H9 (cell line): ENCODE results near the gene TBXA2R. TPM values are rescaled to one million over a fixed set of nuclear protein-coding genes. Genes with fewer than 3 reads are reported as not detected.

Source experiments
- DNase-seq: peaks from one replicate; pipeline ENCODE4 v3.0.0-alpha.2; 2017
- H2AFZ ChIP-seq: one replicate; pipeline ENCODE4 v1.6.1; 2013; ENCODE audit warnings: mild to moderate bottlenecking, low read length, control low read depth, moderate library complexity
- H2AK5ac ChIP-seq: 2 replicates; pipeline ENCODE4 v1.6.1; 2013; ENCODE audit warnings: low read length, control low read depth, mixed read lengths; ENCODE audit not compliant: insufficient read length
- H2BK120ac ChIP-seq: one replicate; pipeline ENCODE4 v1.6.1; 2013; ENCODE audit warnings: low read depth, mild to moderate bottlenecking, low read length, control low read depth, inconsistent platforms; ENCODE audit not compliant: poor library complexity, severe bottlenecking
- H2BK12ac ChIP-seq: 2 replicates; pipeline ENCODE4 v1.6.1; 2013; ENCODE audit warnings: low read length, control low read depth, mixed read lengths, low read depth; ENCODE audit not compliant: insufficient read length
- H2BK15ac ChIP-seq: 2 replicates; pipeline ENCODE4 v1.6.1; 2013; ENCODE audit warnings: low read depth, low read length, control low read depth
- H2BK20ac ChIP-seq: one replicate; pipeline ENCODE4 v1.6.1; 2013; ENCODE audit warnings: low read depth, mild to moderate bottlenecking, low read length, control low read depth, inconsistent platforms; ENCODE audit not compliant: poor library complexity, severe bottlenecking
- H2BK5ac ChIP-seq: 2 replicates; pipeline ENCODE4 v1.6.1; 2013; ENCODE audit warnings: low read length, control low read depth, mixed read lengths; ENCODE audit not compliant: insufficient read length
- H3K14ac ChIP-seq: 2 replicates; pipeline ENCODE4 v1.6.1; 2013; ENCODE audit warnings: low read length, control low read depth; ENCODE audit not compliant: insufficient read depth
- H3K18ac ChIP-seq: 2 replicates; pipeline ENCODE4 v1.6.1; 2013; ENCODE audit warnings: low read depth, mild to moderate bottlenecking, mixed read lengths, low read length, control low read depth; ENCODE audit not compliant: insufficient read length
- H3K23ac ChIP-seq: 2 replicates; pipeline ENCODE4 v1.6.1; 2013; ENCODE audit warnings: low read length, control low read depth, mixed read lengths, low read depth; ENCODE audit not compliant: insufficient read length
- H3K23me2 ChIP-seq: 2 replicates; pipeline ENCODE4 v1.6.1; 2013; ENCODE audit warnings: low read depth, mild to moderate bottlenecking, mixed read lengths, low read length, control low read depth; ENCODE audit not compliant: insufficient read length, poor library complexity, severe bottlenecking
- H3K27ac ChIP-seq: 2 replicates; pipeline ENCODE4 v1.5.1; 2013; ENCODE audit warnings: low read length, control low read depth, mixed read lengths, low read depth; ENCODE audit not compliant: insufficient read length
- H3K27me3 ChIP-seq: 2 replicates; pipeline ENCODE4 v1.6.1; 2013; ENCODE audit warnings: low read length, control low read depth, inconsistent platforms; ENCODE audit not compliant: insufficient read depth
- H3K4ac ChIP-seq: 2 replicates; pipeline ENCODE4 v1.6.1; 2013; ENCODE audit warnings: low read depth, mild to moderate bottlenecking, control low read depth, inconsistent platforms, low read length, moderate library complexity
- H3K4me1 ChIP-seq: 2 replicates; pipeline ENCODE4 v1.6.1; 2013; ENCODE audit warnings: low read length, control low read depth, inconsistent platforms; ENCODE audit not compliant: insufficient read depth
- H3K4me2 ChIP-seq: 2 replicates; pipeline ENCODE4 v1.6.1; 2013; ENCODE audit warnings: low read length, control low read depth, mixed read lengths; ENCODE audit not compliant: insufficient read length, insufficient read depth
- H3K56ac ChIP-seq: 2 replicates; pipeline ENCODE4 v1.6.1; 2013; ENCODE audit warnings: low read depth, mild to moderate bottlenecking, mixed read lengths, low read length, control low read depth; ENCODE audit not compliant: insufficient read length
- H3K79me1 ChIP-seq: 2 replicates; pipeline ENCODE4 v1.6.1; 2013; ENCODE audit warnings: low read depth, mild to moderate bottlenecking, moderate library complexity, low read length, control low read depth, inconsistent platforms; ENCODE audit not compliant: insufficient read depth, poor library complexity, severe bottlenecking
- H3K79me2 ChIP-seq: 2 replicates; pipeline ENCODE4 v1.6.1; 2013; ENCODE audit warnings: low read length, control low read depth, inconsistent platforms; ENCODE audit not compliant: insufficient read depth
- H3K9ac ChIP-seq: 2 replicates; pipeline ENCODE4 v1.6.1; 2013; ENCODE audit warnings: low read length, control low read depth, mixed read lengths; ENCODE audit not compliant: insufficient read length; ENCODE audit errors: extremely low read depth
- H3K9me3 ChIP-seq: one replicate; pipeline ENCODE4 v1.6.1; 2013; ENCODE audit warnings: low read depth, low read length, inconsistent platforms; ENCODE audit not compliant: control insufficient read depth
- H3T11ph ChIP-seq: one replicate; pipeline ENCODE4 v1.6.1; 2013; ENCODE audit warnings: mild to moderate bottlenecking, low read length, control low read depth, inconsistent platforms
- H4K20me1 ChIP-seq: one replicate; pipeline ENCODE4 v1.6.1; 2013; ENCODE audit not compliant: control insufficient read depth, insufficient read length, insufficient read depth
- H4K5ac ChIP-seq: 2 replicates; pipeline ENCODE4 v1.6.1; 2013; ENCODE audit warnings: low read depth, mild to moderate bottlenecking, mixed read lengths, low read length, control low read depth; ENCODE audit not compliant: insufficient read length
- H4K8ac ChIP-seq: replicated peaks from 2 replicates; pipeline ENCODE4 v1.6.1; 2013; ENCODE audit warnings: low read length, control low read depth, mixed read lengths, low read depth; ENCODE audit not compliant: insufficient read length
- H4K91ac ChIP-seq: 2 replicates; pipeline ENCODE4 v1.6.1; 2013; ENCODE audit warnings: low read depth, mild to moderate bottlenecking, moderate library complexity, mixed read lengths, low read length, control low read depth; ENCODE audit not compliant: insufficient read length
- H3K27ac Mint-ChIP-seq, 3 experiments: 2 replicates in 2 of 3; 3 replicates in 1 of 3; pipeline ENCODE4 v1.8.0; 2020 to 2021; ENCODE audit warnings: mixed read lengths in 3 of 3, mild to moderate bottlenecking in 1 of 3, moderate library complexity in 1 of 3
- H3K27me3 Mint-ChIP-seq: 2 replicates; pipeline ENCODE4 v1.8.0; 2021; ENCODE audit warnings: low read depth, mild to moderate bottlenecking, moderate library complexity, mixed read lengths
- H3K36me3 Mint-ChIP-seq, 3 experiments: 2 replicates in 2 of 3; 3 replicates in 1 of 3; pipeline ENCODE4 v1.8.0; 2020 to 2021; ENCODE audit warnings: low read depth in 3 of 3, mixed read lengths in 3 of 3; ENCODE audit not compliant: insufficient read depth in 1 of 3
- H3K4me1 Mint-ChIP-seq, 2 experiments: 2 replicates each; pipeline ENCODE4 v1.8.0; 2020; ENCODE audit warnings: mixed read lengths in 2 of 2
- H3K4me3 Mint-ChIP-seq, 2 experiments: 2 replicates in 1 of 2; 3 replicates in 1 of 2; pipeline ENCODE4 v1.8.0; 2020 to 2021; ENCODE audit warnings: mild to moderate bottlenecking in 2 of 2, mixed read lengths in 2 of 2, moderate library complexity in 1 of 2
- H3K9me3 Mint-ChIP-seq, 2 experiments: 2 replicates in 1 of 2; 3 replicates in 1 of 2; pipeline ENCODE4 v1.8.0; 2020; ENCODE audit warnings: mild to moderate bottlenecking in 2 of 2, mixed read lengths in 2 of 2, moderate library complexity in 1 of 2
- WGBS: extraction: QIAGEN DNeasy Blood & Tissue Kit; methylation state at CpG from one replicate; pipeline ENCODE4 v1.1.7; 2013; ENCODE audit warnings: missing lambda C conversion rate, low lambda C conversion rate, mixed read lengths; ENCODE audit not compliant: insufficient read length; ENCODE audit errors: extremely low coverage; 5-methylcytosine and 5-hydroxymethylcytosine counted together
- total RNA-seq: library from RNA; stranded (reverse); gene quantifications from 2 replicates; pipeline ENCODE4 v1.2.1, GENCODE V29; 2021
- TF ChIP-seq, protein P1 (sequence below): fragments of 200-600 bp; sonication (generic); conservative IDR thresholded peaks from 3 replicates; pipeline ENCODE4 v1.8.0; 2021; ENCODE audit warnings: antibody characterized with exemption, mild to moderate bottlenecking

The TBXA2R gene
- total RNA-seq, 1 experiment from 2014 or later = 0.63 TPM

DNA sequence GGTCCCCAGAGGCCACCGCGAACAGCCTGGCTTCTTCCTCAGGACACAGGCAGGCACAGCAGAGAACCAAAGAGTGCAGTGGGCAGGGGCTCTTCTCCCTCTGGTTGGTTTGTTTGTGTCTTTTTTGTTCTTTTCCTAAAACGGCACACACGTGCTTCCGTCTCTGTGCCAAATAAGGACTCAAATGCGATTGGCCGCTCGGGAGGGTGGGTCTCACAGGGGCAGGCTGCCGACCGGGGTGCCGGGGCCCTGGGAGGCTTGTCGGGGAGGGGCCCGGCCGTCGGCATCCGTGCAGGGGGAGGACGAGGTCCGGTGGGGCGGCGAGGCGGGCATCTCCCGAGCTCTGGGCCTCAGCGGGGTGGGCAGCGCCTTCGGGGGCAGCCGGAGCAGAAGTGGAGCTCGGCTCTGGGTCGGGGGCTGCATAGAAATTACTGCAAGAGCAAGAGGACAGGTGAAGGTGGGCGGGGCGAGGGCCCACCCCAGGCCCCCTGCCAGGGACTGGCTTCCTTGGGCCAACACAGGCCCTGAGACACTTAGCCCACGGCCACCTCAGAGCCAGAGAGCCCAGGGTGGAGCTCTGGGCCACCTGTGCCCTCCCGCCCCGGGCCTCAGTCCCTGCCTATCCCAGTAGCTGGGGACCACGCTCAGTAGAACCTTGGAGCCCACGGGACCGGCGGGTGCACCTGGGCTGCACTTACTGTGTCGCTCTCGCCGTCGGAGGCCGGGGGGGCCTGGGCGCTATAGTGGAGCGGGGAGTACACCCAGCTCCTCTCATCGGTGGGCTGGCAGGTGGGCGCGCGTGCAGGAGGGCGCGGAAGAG, 26.3 kb upstream of the TBXA2R start:
- Histone ChIP-seq H3T11ph (no peak overlapping the region), H3K27me3 (no peaks in the 10 kb centered on the region), H4K8ac (no peak overlapping the region), H3K79me1 (no peaks in the 10 kb centered on the region), H3K4ac (no peak overlapping the region), H3K14ac (no peak overlapping the region), H4K20me1 (no peaks in the 10 kb centered on the region), H3K9me3 (no peaks in the 10 kb centered on the region), H4K5ac (no peak overlapping the region), H3K23ac (no peak overlapping the region), H2AK5ac (no peak overlapping the region), H3K56ac (no peak overlapping the region), H2BK120ac (no peak overlapping the region), H2BK5ac (no peak overlapping the region), H3K79me2 (no peaks in the 10 kb centered on the region), H3K9ac (no peak overlapping the region), H2BK20ac (no peak overlapping the region), H3K27ac (no peak overlapping the region), H2AFZ (no peak overlapping the region), H3K4me1 (no peaks in the 10 kb centered on the region), H2BK12ac (no peak overlapping the region), H4K91ac (no peak overlapping the region), H2BK15ac (no peak overlapping the region), H3K18ac (no peak overlapping the region), H3K23me2 (no peaks in the 10 kb centered on the region), H3K4me2 (no peak overlapping the region)
- no CpG with 5 or more reads among the region's 50 CpGs for WGBS
- H3K36me3 Mint-ChIP-seq = peaks cover 0 to 7% (median 7%) of the 10 kb centered on the region in 3 experiments; a peak in 5 of 7 replicates
- no peaks in the 10 kb centered on the region for H3K27me3 Mint-ChIP-seq
- no peak overlapping the region for H3K27ac Mint-ChIP-seq
- H3K4me1 Mint-ChIP-seq = no peaks in the 10 kb centered on the region
- TF ChIP-seq, protein P1, sequence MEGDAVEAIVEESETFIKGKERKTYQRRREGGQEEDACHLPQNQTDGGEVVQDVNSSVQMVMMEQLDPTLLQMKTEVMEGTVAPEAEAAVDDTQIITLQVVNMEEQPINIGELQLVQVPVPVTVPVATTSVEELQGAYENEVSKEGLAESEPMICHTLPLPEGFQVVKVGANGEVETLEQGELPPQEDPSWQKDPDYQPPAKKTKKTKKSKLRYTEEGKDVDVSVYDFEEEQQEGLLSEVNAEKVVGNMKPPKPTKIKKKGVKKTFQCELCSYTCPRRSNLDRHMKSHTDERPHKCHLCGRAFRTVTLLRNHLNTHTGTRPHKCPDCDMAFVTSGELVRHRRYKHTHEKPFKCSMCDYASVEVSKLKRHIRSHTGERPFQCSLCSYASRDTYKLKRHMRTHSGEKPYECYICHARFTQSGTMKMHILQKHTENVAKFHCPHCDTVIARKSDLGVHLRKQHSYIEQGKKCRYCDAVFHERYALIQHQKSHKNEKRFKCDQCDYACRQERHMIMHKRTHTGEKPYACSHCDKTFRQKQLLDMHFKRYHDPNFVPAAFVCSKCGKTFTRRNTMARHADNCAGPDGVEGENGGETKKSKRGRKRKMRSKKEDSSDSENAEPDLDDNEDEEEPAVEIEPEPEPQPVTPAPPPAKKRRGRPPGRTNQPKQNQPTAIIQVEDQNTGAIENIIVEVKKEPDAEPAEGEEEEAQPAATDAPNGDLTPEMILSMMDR = no peak
- H3K4me3 Mint-ChIP-seq = no peak overlapping the region
- no peaks in the 10 kb centered on the region; a peak in 1 of 5 replicates for H3K9me3 Mint-ChIP-seq
- DNase-seq = no peak
